Spleen (tissue), 7 donors: ENCODE results near the gene ZBTB7C.

Source experiments
- CTCF ChIP-seq, 11 experiments: fragments of 200-600 bp in 7 of 11; fragments of 450-650 bp in 4 of 11; sonication (generic) in 4 of 11; IDR thresholded peaks in 8 of 11; conservative IDR thresholded peaks in 3 of 11; 1 replicate in 7 of 11; 2 replicates in 4 of 11; pipeline versions ENCODE4 v1.4.0 to v1.8.0; 2016 to 2021; ENCODE audit warnings: antibody characterized with exemption in 11 of 11, inconsistent platforms in 4 of 11, mild to moderate bottlenecking in 1 of 11
- POLR2A ChIP-seq, 3 donors: fragments of 450-650 bp; IDR thresholded peaks; one replicate each; pipeline ENCODE4 v1.5.1; 2017; ENCODE audit warnings: antibody characterized with exemption in 3 of 3, mild to moderate bottlenecking in 1 of 3
- donor health status: DM: no; HTN: no; CAD: no; lungs with moderate emphysema.
- donor health status: DM: no; HTN: no; CAD: no.
- donor health status: DM: no; HTN: no; CAD: no.

DNA sequence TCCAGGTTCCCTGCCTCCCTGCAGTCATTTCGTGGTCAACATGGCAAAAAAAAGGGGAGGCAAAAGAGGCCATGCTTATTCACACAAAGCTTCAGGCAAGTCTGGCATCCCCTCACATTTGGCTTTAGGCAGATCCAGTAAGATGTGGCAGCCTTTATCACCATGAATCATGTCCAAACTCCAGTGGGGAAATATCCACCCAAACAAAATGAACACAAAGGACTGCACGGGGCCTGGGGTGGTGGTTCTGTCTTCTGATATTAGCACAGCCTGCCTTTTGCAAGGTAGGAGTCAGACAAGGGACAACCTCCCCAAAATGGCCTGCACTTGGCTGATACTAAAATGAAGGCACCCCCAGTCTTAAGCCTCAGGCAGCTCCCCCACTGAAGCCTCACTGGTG is 129.9 kb downstream of the ZBTB7C start:
- no peak for TF ChIP-seq CTCF (IDR thresholded peaks at IDR 0.05 in 8 of 11, conservative IDR thresholded peaks at IDR 0.05 in 3 of 11)
- TF ChIP-seq POLR2A (IDR thresholded peaks at IDR 0.05), result no peak
